CD4-positive, alpha-beta T cell treated with Interleukin-4 for 4 hours (primary cell): ENCODE data around the gene SYNGR3.
A peak's percentile ranks its signal among the peaks of the same experiment; 100 is the strongest.

Experiments
- DNase-seq: peaks from one replicate; pipeline ENCODE4 v3.0.0-alpha.2; 2020

Gene SYNGR3

DNA sequence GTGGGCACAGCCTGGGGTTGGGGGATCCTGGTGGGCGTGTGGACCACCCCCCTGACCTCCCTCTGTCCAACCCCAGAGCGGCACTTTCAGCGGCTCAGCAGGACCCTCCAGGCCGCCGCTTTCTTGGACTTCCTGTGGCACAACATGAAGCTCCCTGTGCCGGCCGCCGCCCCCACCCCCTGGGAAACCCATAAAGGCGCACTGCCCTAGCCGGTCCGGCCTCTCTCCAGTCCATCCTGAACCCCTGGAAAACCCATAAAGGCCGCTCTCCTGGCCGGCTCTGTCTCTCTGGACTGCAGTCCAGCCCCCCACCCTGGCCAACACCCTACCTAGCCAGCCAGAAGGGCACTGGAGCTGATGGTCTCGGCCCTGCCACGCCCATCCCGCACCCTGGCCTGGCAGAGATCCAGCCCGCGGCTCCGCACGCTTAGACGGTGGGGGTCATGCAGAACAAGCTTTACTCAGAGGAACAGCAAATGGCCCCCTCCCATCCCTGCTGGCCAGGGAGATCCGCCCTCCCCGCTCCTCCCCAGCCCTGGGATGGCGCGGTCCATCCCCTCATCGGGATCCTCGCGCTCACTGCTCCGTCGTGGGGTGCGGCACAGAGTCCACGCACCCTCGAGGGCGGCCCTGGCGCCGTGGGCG is 11.2 kb upstream of the SYNGR3 start:
- DNase-seq, result no peak

DNA sequence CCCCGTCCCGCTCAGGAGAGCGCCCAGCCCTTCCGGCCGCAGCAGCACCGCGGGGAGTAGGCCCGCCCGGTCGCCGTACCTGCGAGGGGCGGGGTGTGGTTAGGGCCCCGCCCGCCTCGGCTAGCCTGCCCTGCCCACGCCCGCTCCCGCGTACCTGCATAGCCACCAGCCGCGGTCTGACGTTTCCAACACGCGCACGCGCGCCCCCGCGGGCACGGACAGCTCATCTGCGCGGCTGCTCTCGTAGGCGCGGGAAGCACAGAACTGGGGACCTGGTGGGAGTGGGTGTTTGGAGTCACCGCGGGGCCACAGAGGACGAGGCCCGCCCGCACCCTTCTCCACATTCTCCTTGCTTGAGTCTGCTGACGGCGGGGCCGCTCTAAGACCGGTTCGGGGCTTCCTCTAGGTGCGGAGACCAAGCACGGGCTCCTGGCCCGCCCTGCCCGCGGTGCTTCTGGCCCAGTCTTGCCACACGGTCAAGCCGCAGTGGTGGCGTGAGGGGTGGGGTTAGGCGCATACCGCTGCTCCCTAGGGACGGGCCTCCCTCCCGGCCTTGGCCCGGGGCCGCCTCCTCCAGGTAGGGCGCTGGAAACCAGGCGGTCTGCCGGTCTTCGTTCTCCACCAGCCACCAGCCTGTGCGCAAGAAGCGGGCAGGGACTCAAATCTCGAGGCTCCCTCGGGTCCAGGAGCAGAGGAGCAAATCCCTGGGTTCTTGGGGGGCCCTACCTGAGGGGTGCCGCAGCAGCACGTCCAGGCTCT is 10.3 kb upstream of the SYNGR3 start:
- DNase-seq, result no peak

DNA sequence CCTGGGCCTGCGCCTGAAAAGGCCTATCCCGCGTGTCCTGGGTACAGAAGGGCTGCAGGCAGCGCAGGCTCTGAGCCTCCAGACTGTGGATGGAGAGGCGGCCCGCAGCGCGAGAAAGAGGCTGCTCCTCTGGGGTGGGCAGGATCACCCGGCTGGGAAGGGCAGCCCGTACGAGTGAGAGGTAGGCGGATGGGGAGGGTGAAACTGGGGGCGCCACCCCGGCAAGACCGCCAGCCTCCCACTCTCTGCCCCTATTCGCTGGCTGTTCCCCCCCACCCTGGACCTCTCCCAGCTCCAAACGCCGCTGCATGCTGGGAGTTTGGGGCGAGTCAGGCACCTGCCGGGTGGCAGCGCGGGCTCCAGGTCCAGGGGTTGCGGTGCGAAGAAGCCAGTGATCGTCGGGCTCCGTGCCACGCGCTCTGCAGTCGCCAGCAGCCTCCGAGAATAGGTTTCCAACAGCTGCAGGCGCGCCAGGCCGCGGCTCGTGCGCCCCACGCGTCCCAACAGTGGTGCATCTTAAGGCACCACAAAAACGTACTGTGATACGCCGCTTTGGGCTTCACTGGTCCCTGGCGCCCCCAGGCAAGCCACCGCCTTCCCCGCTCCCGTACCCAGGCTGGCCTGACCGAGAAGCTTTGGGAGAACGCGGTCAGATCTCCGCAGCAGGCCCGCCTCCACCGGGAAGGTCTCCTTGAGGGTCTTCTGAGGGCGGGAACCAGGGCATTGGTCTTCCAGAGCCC is 9.6 kb upstream of the SYNGR3 start:
- no peak for DNase-seq

DNA sequence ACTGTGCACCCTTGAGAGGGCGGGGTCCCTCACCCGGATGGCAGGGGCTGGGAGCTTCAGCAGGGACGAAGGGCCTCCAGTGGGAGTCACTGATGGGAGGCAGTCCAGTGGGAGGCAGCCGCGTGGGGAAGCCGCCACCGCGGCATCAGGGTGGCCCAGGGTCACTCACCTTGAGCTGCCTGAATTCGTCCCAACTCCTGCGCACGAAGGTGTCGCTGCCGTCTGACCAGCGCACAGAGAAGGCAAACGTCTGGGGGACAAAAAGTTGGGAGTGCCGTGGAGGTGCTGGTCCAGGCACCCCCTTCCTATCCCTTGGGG is 9.0 kb upstream of the SYNGR3 start:
- no peak for DNase-seq

DNA sequence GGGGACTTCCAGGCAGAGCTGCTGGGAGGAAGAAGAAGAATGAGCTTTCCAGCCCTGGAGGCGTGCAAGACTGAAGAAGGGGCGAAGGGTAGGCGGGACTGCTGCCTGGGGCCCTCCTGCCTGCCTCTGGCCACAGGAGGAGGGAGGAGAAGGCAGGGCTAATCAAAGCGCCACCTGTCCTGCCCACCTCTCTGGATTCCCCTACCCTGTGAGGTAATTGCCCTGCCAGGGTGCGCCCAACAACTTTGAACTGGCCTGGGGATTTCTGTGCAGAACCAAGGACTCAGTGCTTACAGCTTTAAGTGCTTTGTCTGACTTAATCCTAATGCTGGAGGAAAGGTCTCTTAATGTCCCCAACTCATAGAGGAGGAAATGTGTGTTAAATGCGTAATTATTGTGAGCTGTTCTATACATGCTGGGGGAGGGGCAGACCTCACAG is 8.4 kb upstream of the SYNGR3 start, which contains the start of gene NOXO1:
TSS of gene NOXO1 (minus strand) at position 72 of the 439 bp plus-strand sequence. CDS start 290 bp downstream, outside the sequence.
- DNase-seq, result no peak

DNA sequence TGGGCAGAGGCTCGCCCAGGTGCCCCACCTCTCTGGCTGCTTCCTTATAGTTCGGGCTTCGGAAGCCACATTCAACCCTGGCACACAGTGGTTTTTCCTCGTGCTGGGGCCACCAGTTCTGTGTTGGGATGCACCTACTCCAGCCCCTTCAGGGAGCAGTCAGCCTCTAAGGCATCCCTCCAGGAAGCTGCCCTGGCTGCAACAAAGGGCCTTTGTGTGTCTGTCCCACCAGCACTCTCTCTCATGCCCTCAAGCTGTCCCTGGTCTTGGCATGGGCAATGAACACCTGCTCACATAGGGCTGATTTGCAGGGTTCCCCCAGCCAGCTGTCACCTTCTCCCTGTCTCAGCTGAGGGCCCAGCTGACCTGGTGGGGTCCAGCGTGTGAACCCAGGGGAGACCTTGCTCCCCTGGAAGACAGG is 7.7 kb upstream of the SYNGR3 start:
- DNase-seq, result no peak

- DNase-seq, result no peak
Observed at GRCh38 chr16:1982991-1983543, 6.7 kb upstream of the SYNGR3 start.

GRCh38 chr16:1983544-1984346 is 6.0 kb upstream of the SYNGR3 start, which contains the start of gene GFER:
TSS of gene GFER (plus strand) at chr16:1984193. CDS start at chr16:1984219, 26 bp downstream.
- DNase-seq, result peak; percentile 68

DNA sequence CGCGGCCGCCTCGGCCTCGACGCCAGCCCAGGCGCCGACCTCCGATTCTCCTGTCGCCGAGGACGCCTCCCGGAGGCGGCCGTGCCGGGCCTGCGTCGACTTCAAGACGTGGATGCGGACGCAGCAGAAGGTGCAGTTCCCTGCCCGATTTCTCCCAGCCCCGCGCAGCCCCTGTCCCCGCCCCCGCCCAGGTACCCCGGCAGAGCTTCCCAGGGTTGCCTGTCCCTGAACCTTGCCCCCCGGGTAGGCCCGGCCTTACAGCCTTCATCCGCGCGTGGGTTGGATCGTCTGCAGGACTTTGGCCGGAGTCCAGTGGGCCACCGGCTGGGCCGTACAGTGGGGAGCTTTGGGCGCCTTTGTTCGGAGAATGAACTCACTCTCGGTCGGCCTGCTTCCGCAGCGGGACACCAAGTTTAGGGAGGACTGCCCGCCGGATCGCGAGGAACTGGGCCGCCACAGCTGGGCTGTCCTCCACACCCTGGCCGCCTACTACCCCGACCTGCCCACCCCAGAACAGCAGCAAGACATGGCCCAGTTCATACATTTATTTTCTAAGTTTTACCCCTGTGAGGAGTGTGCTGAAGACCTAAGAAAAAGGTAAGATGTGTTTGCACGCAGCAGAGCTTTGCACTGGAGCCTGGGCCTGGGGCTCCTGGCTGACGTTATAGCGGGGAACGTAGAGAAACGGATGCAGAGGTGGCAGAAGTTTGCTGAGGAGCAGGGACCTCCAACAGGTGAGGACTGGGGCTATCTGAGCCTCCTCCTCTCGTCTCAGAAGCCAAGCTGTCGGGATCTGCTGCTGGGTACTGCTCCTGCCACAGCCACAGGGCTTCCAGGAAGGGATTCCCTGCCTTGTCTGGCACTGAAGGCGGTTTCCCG is 5.2 kb upstream of the SYNGR3 start:
- no peak for DNase-seq

GRCh38 chr16:1985466-1986150 is 4.2 kb upstream of the SYNGR3 start:
- DNase-seq, result no peak

DNA sequence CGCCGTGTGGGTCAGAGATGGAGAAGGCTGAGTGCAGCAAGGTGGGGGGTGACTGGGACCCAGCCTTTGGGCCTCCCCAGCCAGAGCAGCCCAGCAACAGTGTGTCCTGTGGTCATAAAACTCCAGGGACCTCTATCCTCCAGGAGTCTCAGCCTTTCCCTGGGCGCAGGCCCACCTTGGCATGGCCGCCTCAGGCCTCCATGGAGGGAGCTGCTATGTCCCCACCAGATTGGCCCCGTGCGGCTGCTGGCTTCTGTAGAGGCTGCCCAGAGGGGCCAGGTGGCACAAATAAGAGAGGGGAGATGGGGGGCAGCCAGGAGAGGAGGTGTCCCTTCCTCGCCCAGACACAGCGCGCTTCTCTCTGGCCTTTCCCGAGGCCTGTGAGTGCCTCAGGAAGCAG is 2.6 kb upstream of the SYNGR3 start:
- DNase-seq, result no peak

- no peak for DNase-seq
Observed at GRCh38 chr16:1990101-1990350, 256 bp downstream of the SYNGR3 start.

DNA sequence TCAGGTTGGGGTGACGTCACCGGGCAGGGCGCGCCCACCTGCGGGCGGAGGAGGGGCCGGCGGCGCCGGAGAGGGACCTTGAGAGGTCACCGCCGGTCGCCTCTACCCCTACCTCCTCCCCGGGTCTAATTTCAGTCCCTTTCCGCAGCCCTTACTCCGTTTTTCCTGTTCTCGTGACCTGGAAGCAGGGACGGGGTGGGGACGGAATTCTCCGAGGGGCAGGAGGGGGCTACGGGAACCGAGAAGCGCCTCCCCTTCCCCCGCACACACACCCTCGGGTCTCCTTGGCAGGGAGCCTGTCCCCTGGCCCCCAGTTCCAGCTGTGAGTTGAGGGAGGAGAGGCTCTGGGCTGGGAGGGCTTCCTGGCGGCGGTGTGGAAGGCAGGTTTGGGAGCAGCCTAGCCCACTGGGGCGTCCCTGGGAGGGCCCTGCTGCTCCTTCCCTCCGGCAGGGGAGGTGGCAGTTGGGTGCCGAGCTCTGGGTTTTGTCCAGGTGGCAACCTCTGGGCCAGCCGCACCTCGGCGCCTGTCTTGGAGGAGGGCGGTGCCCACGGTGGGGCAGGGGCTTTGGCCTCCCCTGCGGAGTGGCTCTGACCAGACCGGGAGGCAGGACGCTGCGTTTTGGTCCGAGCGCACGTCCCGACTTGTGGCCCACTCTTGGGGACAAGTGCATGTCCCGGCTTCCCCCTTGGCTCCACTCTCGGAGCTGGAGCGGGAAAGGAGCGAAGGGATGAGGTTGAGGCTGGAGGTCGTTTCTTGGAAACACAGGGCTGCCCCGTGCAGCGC is 773 bp downstream of the SYNGR3 start:
- peak; percentile 24 for DNase-seq

GRCh38 chr16:1991135-1991551 is 1.4 kb downstream of the SYNGR3 start:
- DNase-seq, result peak; percentile 62

- no peak for DNase-seq
Observed at GRCh38 chr16:1991588-1991947, 1.8 kb downstream of the SYNGR3 start.

- DNase-seq, result peak; percentile 94
Observed at GRCh38 chr16:1991948-1992703, 2.4 kb downstream of the SYNGR3 start.

DNA sequence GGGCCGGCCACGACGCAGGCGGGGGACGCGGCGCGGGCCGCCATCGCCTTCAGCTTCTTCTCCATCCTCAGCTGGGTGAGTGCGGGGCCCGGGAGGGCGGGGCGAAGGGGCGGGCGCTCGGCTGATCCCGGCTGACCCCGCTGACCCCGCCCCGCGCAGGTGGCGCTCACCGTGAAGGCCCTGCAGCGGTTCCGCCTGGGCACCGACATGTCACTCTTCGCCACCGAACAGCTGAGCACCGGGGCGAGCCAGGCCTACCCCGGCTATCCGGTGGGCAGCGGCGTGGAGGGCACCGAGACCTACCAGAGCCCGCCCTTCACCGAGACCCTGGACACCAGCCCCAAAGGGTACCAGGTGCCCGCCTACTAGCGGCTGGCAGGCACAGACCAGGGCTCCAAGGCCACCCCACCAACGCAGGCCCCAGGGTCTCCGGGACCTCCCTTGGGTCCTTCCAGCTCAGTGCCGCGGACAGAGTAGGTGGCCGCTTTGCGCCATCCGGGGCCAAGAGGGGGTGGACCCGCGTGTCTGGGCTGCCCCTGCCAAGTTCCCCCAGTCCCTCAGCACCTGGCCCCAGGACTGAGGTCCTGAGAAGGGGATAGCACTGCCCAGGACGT is 3.0 kb downstream of the SYNGR3 start:
- no peak for DNase-seq

DNA sequence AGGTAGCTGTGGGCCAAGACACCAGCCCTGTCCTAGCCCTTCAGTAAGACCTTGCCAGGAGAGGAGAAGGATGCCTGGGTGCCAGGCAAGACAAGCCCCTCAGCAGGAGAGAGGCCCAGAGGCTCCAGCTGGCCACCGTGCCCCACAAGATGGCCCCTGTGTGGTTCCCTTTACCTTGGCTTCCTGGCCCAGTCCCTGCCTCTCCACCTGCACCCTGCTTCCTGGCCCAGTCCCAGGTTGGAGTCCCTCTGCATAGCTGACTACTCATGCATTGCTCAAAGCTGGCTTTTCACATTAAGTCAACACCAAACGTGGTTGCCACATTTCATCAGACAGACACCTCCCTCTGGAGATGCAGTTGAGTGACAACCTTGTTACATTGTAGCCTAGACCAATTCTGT is 4.0 kb downstream of the SYNGR3 start:
- peak; percentile 14 for DNase-seq
